Keratinocyte (primary cell): ENCODE data around the gene SCARF2. TPM values are rescaled to one million over a fixed set of nuclear protein-coding genes. Genes with fewer than 3 reads are reported as not detected.

Experiments
- DNase-seq: peaks from one replicate; pipeline ENCODE4 v3.0.0-alpha.2; 2011; ENCODE audit warnings: low read depth, missing footprints, low spot score
- FAIRE-seq: peaks from 2 replicates; lab custom pipeline; 2011; peaks lifted over from hg19 to GRCh38; lab: Jason Lieb, UNC
- H2AFZ ChIP-seq: 2 replicates; pipeline ENCODE4 v1.6.0; 2012; ENCODE audit warnings: low read length, control low read depth, inconsistent platforms; ENCODE audit not compliant: control insufficient read depth
- H3K27ac ChIP-seq: 2 replicates; pipeline ENCODE4 v1.5.1; 2011; ENCODE audit warnings: low read length; ENCODE audit not compliant: control insufficient read depth, insufficient read depth
- H3K27me3 ChIP-seq: 3 replicates; pipeline ENCODE4 v1.6.0; 2011; ENCODE audit warnings: low read length; ENCODE audit not compliant: control insufficient read depth, insufficient read depth; ENCODE audit errors: extremely low read depth
- H3K36me3 ChIP-seq, 2 experiments: 2 replicates in 1 of 2; 3 replicates in 1 of 2; pipeline ENCODE4 v1.5.1; 2011; ENCODE audit warnings: low read length in 2 of 2, mild to moderate bottlenecking in 1 of 2; ENCODE audit not compliant: control insufficient read depth in 2 of 2, insufficient read depth in 2 of 2; ENCODE audit errors: extremely low read depth in 1 of 2
- H3K4me1 ChIP-seq: 3 replicates; pipeline ENCODE4 v1.5.1; 2011; ENCODE audit warnings: low read length; ENCODE audit not compliant: control insufficient read depth, insufficient read depth; ENCODE audit errors: extremely low read depth
- H3K4me2 ChIP-seq: 3 replicates; pipeline ENCODE4 v1.6.0; 2011; ENCODE audit warnings: low read depth, low read length; ENCODE audit not compliant: control insufficient read depth, insufficient read depth; ENCODE audit errors: extremely low read depth
- H3K4me3 ChIP-seq, 3 experiments: fragments of 200-600 bp in 1 of 3; sonication (generic) in 1 of 3; 2 replicates in 2 of 3; 3 replicates in 1 of 3; pipeline ENCODE4 v1.5.1; 2011 to 2016; ENCODE audit warnings: low read length in 3 of 3, mild to moderate bottlenecking in 3 of 3, control low read depth in 2 of 3, inconsistent platforms in 1 of 3, low read depth in 1 of 3, mixed read lengths in 1 of 3, mixed run types in 1 of 3, moderate library complexity in 1 of 3; ENCODE audit not compliant: control insufficient read depth in 2 of 3, insufficient read depth in 2 of 3; ENCODE audit errors: extremely low read depth in 1 of 3
- H3K79me2 ChIP-seq: 2 replicates; pipeline ENCODE4 v1.6.0; 2012; ENCODE audit warnings: low read length; ENCODE audit not compliant: control insufficient read depth, insufficient read depth
- H3K9ac ChIP-seq: 3 replicates; pipeline ENCODE4 v1.6.0; 2011; ENCODE audit warnings: low read length; ENCODE audit not compliant: control insufficient read depth, insufficient read depth; ENCODE audit errors: extremely low read depth
- H3K9me1 ChIP-seq: 3 replicates; pipeline ENCODE4 v1.6.0; 2011; ENCODE audit warnings: low read length; ENCODE audit not compliant: control insufficient read depth, insufficient read depth; ENCODE audit errors: extremely low read depth
- H3K9me3 ChIP-seq: 2 replicates; pipeline ENCODE4 v1.5.1; 2012; ENCODE audit warnings: low read depth, low read length; ENCODE audit not compliant: control insufficient read depth
- H4K20me1 ChIP-seq: 3 replicates; pipeline ENCODE4 v1.6.0; 2011; ENCODE audit warnings: low read length; ENCODE audit not compliant: control insufficient read depth, insufficient read depth; ENCODE audit errors: extremely low read depth
- EZH2 ChIP-seq: IDR thresholded peaks from one replicate; pipeline ENCODE4 v1.6.1; 2012; ENCODE audit warnings: inconsistent platforms, mild to moderate bottlenecking, low read length, moderate library complexity
- dilution Hi-C: fragments of 300-500 bp; cut with MboI; formaldehyde crosslinking; loops from one replicate; pipeline ENCODE4 v1.7.0; 2020; ENCODE audit warnings: low sequenced_read_pairs; ENCODE audit not compliant: extremely low pct_ligation_motif_present
- polyA plus RNA-seq, 5 experiments: library from polyadenylated mRNA; depleted of rRNA in 3 of 5; stranded (reverse) in 3 of 5; stranded (forward) in 1 of 5; unstranded in 1 of 5; fragments of >200 nt; gene quantifications; 1 replicate in 1 of 5; 2 replicates in 3 of 5; 3 replicates in 1 of 5; pipeline versions ENCODE4 v1.2.1 to v1.2.3, GENCODE V29; 2011 to 2012; ENCODE audit warnings: missing spikeins in 2 of 5, low read depth in 1 of 5, low replicate concordance in 1 of 5
- TF ChIP-seq, protein P1 (sequence below), 3 experiments: IDR thresholded peaks in 1 of 3; conservative IDR thresholded peaks in 1 of 3; optimal IDR thresholded peaks in 1 of 3; 2 replicates in 2 of 3; 3 replicates in 1 of 3; pipeline versions ENCODE3 to v1.5.1; 2011; ENCODE audit warnings: low read length in 3 of 3, mild to moderate bottlenecking in 3 of 3, moderate library complexity in 2 of 3, control low read depth in 1 of 3, inconsistent platforms in 1 of 3; ENCODE audit not compliant: insufficient read depth in 2 of 3; ENCODE audit errors: extremely low read depth in 1 of 3

SCARF2 gene
- polyA plus RNA-seq, 1 donor (not counting 4 experiments of a cell fraction or from before 2014, with no cell fraction given), result 0.05 TPM

- Histone ChIP-seq H3K4me1 (peaks cover 9% of the 10 kb centered on the region), H3K79me2 (no peaks in the 10 kb centered on the region), H3K27ac (no peak overlapping the region), H3K36me3 (peaks cover 0 to 4% of the 10 kb centered on the region in 2 experiments), H3K27me3 (peaks cover 47% of the 10 kb centered on the region), H3K9ac (no peak overlapping the region), H3K9me1 (no peaks in the 10 kb centered on the region), H3K4me3 (no peak overlapping the region), H3K4me2 (no peak overlapping the region), H4K20me1 (peaks cover 4% of the 10 kb centered on the region), H2AFZ (no peak overlapping the region), H3K9me3 (no peaks in the 10 kb centered on the region)
- dilution Hi-C loops, result no loop called here
- no peak for TF ChIP-seq EZH2
- TF ChIP-seq, protein P1, sequence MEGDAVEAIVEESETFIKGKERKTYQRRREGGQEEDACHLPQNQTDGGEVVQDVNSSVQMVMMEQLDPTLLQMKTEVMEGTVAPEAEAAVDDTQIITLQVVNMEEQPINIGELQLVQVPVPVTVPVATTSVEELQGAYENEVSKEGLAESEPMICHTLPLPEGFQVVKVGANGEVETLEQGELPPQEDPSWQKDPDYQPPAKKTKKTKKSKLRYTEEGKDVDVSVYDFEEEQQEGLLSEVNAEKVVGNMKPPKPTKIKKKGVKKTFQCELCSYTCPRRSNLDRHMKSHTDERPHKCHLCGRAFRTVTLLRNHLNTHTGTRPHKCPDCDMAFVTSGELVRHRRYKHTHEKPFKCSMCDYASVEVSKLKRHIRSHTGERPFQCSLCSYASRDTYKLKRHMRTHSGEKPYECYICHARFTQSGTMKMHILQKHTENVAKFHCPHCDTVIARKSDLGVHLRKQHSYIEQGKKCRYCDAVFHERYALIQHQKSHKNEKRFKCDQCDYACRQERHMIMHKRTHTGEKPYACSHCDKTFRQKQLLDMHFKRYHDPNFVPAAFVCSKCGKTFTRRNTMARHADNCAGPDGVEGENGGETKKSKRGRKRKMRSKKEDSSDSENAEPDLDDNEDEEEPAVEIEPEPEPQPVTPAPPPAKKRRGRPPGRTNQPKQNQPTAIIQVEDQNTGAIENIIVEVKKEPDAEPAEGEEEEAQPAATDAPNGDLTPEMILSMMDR (optimal IDR thresholded peaks at IDR 0.05 in 1 of 3, IDR thresholded peaks at IDR 0.05 in 1 of 3, conservative IDR thresholded peaks at IDR 0.05 in 1 of 3; ENCODE audit: extremely low read depth in 1 of 3, insufficient read depth in 2 of 3, low read length in 3 of 3), result no peak
- DNase-seq, result no peak
- FAIRE-seq, result no peak
Observed at GRCh38 chr22:20439556-20439927, 1.9 kb upstream of the SCARF2 start.

- Histone ChIP-seq H3K4me1 (peaks cover 9% of the 10 kb centered on the region), H2AFZ (no peak overlapping the region), H3K9me3 (no peaks in the 10 kb centered on the region), H3K4me2 (no peak overlapping the region), H3K9me1 (no peaks in the 10 kb centered on the region), H3K36me3 (peaks cover 0 to 4% of the 10 kb centered on the region in 2 experiments), H3K79me2 (no peaks in the 10 kb centered on the region), H4K20me1 (peaks cover 4% of the 10 kb centered on the region), H3K27me3 (peaks cover 51% of the 10 kb centered on the region), H3K9ac (no peak overlapping the region), H3K4me3 (no peak overlapping the region), H3K27ac (no peak overlapping the region)
- no peak for TF ChIP-seq EZH2
- TF ChIP-seq, protein P1 (optimal IDR thresholded peaks at IDR 0.05 in 1 of 3, IDR thresholded peaks at IDR 0.05 in 1 of 3, conservative IDR thresholded peaks at IDR 0.05 in 1 of 3; ENCODE audit: extremely low read depth in 1 of 3, insufficient read depth in 2 of 3, low read length in 3 of 3), result no peak
- dilution Hi-C loops, result no loop called here
- FAIRE-seq, result no peak
- no peak for DNase-seq
Observed at GRCh38 chr22:20438678-20439492, 1.3 kb upstream of the SCARF2 start.
